HG02610 (cell line): Measurements from ENCODE around the gene SIPA1L2.
"Not testable (repeated sequence)": the region's sequence is repeated elsewhere in the genome, so short reads cannot be mapped to it uniquely, and the experiment has no call there.

Source experiments
- ATAC-seq: cut with Tn5 transposase; IDR thresholded peaks from one replicate; pipeline ENCODE4 v1.9.1; 2021; ENCODE audit warnings: mild to moderate bottlenecking, moderate library complexity; ENCODE audit not compliant: unreplicated experiment

Gene SIPA1L2

DNA sequence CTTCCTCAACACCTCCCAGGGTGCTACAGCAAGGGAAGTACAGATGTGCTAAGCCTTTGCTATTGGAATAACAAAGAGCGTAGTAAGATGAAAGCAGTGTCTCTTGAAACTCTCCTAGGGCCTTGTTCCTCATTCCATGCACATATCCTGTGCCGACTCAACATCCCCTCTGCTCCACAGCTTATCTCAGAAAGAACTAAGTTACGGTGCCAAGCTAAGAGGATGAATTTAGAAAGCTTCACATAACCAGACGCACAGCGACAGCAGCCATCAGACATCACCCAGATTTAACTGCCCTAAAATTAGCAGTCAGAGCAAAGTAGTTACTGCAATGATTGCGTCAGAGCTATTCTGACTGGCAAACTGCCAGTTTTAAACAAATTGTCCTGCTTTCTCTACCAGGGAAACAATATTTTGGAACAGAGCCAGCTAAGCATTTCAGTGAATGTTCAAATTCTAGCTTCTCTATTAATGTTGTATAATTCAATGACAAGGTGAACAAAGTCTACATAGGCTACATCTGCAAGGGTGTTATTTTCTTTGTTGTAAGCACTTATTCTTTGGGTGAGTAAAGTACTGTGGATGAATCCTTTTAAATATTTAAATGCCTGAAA lies 9.5 kb downstream of the SIPA1L2 start:
- no peak for ATAC-seq

GRCh38 chr1:232617237-232617636 lies 12.7 kb downstream of the SIPA1L2 start:
- ATAC-seq: no peak

DNA sequence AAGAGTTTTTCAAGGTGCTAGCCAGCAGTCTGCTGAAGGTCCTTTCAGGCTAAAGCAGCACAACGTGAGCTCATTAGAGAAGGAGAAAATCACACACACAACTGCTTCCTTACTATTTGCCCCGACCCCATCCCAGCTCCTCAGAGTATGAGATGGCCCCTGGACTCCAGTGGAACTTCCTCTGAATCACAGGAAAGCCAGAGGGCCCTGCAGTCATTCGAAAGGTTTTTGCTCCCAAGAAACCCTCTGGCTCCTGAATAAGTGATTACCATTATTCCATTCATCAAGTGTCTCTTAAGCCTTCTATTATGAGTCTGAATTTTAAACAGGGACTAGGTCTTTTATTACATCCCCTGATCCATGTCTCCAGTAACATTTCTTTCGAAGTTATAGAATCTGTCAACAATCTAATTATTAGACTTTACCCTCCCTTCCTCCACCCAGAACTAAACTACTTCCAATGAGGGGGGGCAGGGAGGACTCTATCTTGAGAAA lies 14.6 kb downstream of the SIPA1L2 start:
- no peak for ATAC-seq

GRCh38 chr1:232614811-232615210 lies 15.1 kb downstream of the SIPA1L2 start:
- ATAC-seq: no peak

GRCh38 chr1:232613752-232614381 lies 16.1 kb downstream of the SIPA1L2 start:
- ATAC-seq: no peak

GRCh38 chr1:232612836-232613235 lies 17.1 kb downstream of the SIPA1L2 start:
- ATAC-seq: not testable (repeated sequence)

DNA sequence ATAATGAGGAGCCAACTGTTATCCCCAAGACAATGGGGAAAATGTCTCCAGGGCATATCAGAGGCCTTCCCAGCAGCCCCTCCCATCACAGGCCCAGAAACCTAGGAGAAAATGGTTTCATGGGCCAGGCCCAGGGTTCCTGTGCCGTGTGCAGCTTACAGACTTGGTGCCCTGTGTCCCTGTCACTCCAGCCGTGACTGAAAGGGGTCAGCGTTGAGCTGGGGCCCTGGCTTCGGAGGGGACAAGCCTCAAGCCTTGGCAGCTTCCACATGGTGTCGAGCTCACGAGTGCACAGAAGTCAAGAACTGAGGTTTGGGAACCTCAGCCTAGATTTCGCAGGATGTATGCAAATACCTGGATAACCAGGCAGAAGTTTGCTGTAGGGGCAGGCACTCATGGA lies 18.1 kb downstream of the SIPA1L2 start:
- ATAC-seq: no peak

- not testable (repeated sequence) for ATAC-seq
Observed at GRCh38 chr1:232610902-232611745, 18.8 kb downstream of the SIPA1L2 start.

DNA sequence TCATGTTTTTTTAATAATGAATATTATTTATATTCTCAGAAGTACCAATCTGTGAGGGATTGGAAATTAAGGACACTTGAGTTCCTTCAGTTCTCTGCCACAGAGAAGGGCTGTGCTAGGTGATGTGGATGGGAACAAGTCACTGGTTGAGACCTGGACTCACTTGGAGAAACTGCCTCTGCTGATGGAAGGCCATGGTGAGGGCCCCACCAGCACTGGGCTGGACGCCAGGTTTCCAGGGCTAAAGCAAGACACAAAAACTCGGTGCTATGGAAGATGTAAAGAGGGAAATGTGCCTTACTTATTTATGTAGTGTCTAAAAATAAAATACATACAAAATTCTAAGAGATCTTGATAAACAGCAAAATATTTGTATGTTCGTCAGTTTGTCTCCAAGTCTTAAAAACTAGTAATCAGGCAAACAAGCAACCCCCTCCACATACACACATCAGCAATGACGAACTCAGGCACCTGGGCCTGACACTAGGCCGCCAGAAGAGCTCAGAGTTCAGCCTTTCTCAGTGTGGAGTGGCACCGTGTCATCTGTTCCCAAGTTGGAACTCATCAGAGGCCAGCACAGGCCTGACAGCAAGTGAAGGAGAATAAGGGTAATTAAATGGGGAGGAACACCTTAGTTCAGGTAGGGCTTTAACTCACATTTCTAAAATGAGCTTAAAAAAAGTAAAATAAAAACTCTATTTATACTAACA lies 19.6 kb downstream of the SIPA1L2 start:
- no peak for ATAC-seq

GRCh38 chr1:232608427-232608826 lies 21.5 kb downstream of the SIPA1L2 start:
- no peak for ATAC-seq

- ATAC-seq: no peak
Observed at GRCh38 chr1:232602622-232603021, 27.3 kb downstream of the SIPA1L2 start.

DNA sequence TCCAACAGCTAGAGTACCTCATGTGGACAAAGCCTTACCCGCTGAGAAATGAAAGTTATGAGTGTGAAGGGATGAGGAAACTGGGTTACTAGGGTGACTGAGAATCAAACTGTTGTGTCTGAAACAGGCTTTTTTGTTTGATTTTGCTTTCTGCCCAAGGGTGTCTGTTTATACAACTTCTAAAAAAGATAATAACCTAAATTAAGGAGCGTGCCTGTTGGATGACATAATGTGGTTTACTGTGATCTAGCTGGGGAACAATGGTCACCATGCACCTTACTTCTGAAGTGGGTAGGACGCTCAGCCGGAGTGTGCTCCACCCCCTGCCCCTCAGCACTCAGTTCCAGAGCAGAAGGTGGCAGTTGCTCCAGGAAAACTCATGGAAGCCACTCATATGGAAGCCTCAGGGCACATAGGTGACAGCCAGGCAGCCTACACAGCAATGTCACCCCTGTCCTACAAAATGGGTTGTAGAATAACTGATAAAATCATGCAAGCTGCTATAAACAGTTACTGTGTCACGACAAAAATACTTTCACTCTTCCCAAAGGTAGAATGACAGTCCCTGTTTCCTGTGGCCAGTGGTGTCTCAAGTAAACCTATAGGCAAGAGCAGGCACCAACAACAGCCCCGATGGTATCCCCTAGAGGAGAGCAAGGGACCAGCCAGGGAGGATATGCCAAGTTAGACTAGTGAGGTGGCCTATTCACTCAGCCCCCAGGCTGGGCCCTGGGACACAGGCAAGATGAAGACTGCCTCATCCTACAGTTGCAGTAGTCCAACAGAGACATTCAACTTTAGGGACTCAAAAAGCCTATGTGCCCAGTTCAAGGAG lies 29.3 kb downstream of the SIPA1L2 start:
- ATAC-seq: no peak

- ATAC-seq: no peak
Observed at GRCh38 chr1:232599178-232600041, 30.5 kb downstream of the SIPA1L2 start.

DNA sequence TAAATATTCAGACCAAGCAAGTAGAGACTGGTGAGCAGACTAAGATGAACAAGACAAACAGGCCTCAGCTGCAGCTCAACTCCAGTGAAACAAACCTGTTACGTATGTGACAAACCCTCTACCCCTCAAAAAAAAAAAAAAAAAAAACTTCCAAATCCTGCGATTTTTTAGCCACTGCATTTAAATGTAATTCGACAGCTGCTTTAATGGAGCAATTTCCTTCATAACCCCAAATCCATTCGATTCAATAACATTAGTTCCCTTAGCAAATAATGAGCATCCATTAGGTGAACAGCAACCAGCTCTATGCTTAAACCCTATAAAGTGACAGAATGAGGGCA lies 31.1 kb downstream of the SIPA1L2 start:
- no peak for ATAC-seq

- ATAC-seq: no peak
Observed at GRCh38 chr1:232598133-232598532, 31.8 kb downstream of the SIPA1L2 start.

- peak; percentile 71 for ATAC-seq
Observed at GRCh38 chr1:232597721-232598120, 32.2 kb downstream of the SIPA1L2 start.

DNA sequence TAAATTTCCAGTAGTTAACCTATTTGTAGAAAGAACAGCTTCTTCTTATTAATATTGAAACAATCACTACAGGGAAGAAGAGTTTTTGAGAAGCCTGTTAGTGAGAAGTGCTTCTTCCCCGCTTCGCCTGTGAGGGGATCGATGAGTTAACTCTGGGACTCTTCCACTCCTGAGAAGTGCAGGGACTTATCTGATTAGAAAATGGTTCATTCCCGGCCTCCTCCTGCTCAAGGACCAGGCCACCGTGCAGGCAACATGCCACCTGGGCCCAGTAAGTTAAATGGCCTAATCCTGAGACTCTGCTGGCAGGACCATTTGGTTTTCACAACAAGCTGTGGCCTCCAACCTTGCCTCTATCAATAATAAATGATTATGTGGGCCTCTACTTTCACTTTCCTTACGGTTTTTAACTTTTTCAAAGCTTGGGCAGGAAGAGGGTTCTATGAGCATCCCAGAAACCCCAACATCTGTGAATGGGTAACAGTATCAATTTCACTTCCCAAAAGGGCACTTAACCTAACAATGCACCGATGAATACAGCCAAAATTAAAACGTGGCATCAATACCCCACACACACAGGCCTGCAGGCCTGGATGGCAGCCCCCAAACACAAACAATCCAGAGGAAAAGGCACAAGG lies 33.1 kb downstream of the SIPA1L2 start:
- ATAC-seq: peak; percentile 48

GRCh38 chr1:232594768-232595698 lies 34.9 kb downstream of the SIPA1L2 start:
- ATAC-seq: no peak
